Jurkat, Clone E6-1 (cell line): Measurements from ENCODE around the gene SNAI3. TPM values are rescaled to one million over a fixed set of nuclear protein-coding genes. Genes with fewer than 3 reads are reported as not detected.

Experiments used
- DNase-seq: peaks from one replicate; pipeline ENCODE4 v3.0.0-alpha.2; 2011; ENCODE audit warnings: low read depth, low spot score
- H3K4me3 ChIP-seq: 2 replicates; pipeline ENCODE4 v1.5.1; 2011; ENCODE audit warnings: mild to moderate bottlenecking, low read length, control low read depth, moderate library complexity
- polyA plus RNA-seq: library from polyadenylated mRNA; unstranded; fragments of >200 nt; gene quantifications from one replicate; pipeline ENCODE4 v1.2.1, GENCODE V29; 2012; ENCODE audit warnings: missing spikeins; ENCODE audit not compliant: insufficient read length, insufficient read depth

Gene SNAI3
- 1.2 TPM for polyA plus RNA-seq

- no peak for DNase-seq
- H3K4me3 ChIP-seq = peak within 1 kb of the TSS; percentile 52
Observed at GRCh38 chr16:88686439-88687253, at the start of gene SNAI3. Gene SNAI3 (minus strand): TSS chr16:88686507. CDS start chr16:88686406, 101 bp downstream.

GRCh38 chr16:88736088-88736487, 49.8 kb upstream of the SNAI3 start:
- H3K4me3 ChIP-seq = no peak overlapping the region
- DNase-seq = no peak

DNA sequence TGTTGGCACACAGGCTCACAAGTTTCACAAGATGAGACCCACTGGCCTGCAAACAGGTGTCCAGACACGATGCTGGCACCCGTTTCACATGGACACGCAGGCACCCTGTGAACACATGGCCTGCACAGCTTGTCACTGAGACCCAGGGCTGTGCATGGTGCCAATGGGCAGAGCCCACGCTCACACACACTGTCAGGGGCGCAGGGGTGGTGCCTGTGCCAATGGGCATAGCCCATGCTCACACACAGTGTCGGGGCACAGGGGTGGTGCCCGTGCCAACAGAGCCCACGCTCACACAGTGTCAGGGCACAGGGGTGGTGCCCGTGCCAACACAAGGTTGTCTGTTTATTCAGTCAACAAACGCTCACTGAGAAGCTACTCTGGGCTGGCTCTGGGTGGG, 49.3 kb upstream of the SNAI3 start:
- H3K4me3 ChIP-seq = no peak overlapping the region
- no peak for DNase-seq

GRCh38 chr16:88735121-88735520, 48.8 kb upstream of the SNAI3 start:
- no peak overlapping the region for H3K4me3 ChIP-seq
- DNase-seq = no peak

DNA sequence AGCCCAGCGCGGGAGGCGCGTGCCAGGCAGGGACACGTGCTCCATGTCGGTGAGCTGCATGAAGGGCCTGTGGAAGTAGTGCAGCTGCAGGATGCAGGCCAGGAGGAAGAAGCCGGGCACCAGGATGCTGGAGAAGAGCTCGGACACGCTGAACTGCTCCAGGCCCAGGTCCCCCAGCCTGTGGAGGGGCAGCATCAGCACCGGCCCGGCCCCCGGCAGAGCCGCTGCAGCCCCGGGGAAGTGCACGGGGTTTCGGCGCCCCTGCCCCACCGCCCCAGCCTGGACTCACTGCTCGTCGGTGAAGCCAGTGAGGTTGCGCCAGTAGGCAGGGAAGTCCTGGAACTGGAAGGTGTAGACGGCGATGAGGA, 48.0 kb upstream of the SNAI3 start:
- no peak overlapping the region for H3K4me3 ChIP-seq
- no peak for DNase-seq

DNA sequence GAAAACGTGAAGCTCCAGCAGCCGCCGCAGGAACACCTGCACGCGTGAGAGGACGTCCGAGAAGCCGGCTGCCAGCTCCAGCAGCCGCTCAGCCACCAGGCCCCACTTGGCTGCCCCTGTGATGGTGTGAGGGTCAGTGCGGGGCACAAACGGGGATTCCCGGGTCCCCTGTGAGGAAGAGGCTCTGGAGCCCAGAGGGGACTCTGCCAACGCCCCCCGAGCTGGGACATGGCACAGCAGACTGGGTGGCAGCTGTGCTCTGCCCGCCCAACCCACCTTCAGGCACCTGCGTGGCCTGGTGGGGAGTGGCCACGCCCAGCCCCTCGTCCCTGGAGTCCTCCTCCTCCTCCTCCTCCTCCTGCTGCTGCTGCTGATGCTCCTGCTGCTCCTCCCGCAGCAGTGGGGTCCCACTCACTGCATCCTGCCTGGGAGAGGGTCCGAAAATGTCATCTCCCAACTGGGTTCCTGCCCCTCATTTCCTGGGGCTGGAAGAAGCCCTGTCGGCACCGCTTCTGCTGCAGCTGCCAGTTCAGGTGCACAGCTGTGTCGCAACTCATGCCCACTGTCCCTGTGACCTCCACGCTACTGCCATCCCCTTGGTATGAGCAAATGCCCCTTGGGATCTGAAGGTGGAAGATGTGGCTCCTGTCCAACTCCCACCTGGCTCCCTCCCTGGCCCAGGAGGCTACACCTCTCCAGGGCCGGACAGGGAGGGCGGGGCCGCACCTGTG, 47.5 kb upstream of the SNAI3 start:
- H3K4me3 ChIP-seq = no peak overlapping the region

DNA sequence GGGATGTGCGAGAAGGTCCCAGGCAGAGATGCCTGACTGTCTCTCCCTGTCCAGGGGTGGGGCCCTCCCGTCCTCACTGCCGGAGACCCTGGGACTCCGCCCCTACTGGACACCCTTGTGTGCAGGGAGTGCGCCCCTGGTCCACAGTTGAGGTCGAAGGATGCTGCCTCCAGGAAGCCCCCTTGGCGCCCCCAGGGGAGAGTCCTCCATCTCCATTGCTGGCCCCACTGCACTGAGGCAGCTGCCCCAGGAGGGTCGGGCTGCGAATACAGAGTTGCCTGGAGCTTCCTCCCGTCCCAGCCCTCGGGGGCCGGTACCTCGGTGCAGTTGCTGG, 46.6 kb upstream of the SNAI3 start:
- no peak overlapping the region for H3K4me3 ChIP-seq
- no peak for DNase-seq

More for the DNA sequence above, 47.5 kb upstream of the SNAI3 start:
- no peak for DNase-seq

GRCh38 chr16:88732172-88732960, 46.1 kb upstream of the SNAI3 start:
- no peak overlapping the region for H3K4me3 ChIP-seq
- DNase-seq = no peak

DNA sequence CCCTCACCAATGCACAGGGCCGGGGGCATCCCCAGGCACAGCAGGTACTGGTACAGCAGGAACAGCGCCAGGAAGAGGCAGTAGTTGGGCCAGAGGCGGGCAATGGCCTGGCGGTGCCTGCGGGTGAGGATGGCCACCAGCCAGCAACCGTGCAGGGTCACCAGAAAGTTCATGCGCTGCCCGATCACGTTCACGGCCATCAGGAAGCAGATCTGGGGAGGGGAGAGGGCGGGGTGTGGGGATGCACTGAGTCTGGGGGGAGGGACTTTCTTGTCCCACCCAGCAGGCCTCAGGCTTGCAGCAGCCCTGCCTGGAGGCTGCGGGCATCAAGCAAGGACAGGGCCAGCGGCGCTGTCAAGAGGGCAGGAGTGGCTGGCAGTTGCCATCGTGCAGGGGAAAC, 45.4 kb upstream of the SNAI3 start:
- DNase-seq = no peak

GRCh38 chr16:88730632-88731607, 44.6 kb upstream of the SNAI3 start:
- no peak overlapping the region for H3K4me3 ChIP-seq
- no peak for DNase-seq

More for the DNA sequence above, 45.4 kb upstream of the SNAI3 start:
- H3K4me3 ChIP-seq = no peak overlapping the region

- no peak overlapping the region for H3K4me3 ChIP-seq
- no peak for DNase-seq
Observed at GRCh38 chr16:88727871-88728270, 41.6 kb upstream of the SNAI3 start.

DNA sequence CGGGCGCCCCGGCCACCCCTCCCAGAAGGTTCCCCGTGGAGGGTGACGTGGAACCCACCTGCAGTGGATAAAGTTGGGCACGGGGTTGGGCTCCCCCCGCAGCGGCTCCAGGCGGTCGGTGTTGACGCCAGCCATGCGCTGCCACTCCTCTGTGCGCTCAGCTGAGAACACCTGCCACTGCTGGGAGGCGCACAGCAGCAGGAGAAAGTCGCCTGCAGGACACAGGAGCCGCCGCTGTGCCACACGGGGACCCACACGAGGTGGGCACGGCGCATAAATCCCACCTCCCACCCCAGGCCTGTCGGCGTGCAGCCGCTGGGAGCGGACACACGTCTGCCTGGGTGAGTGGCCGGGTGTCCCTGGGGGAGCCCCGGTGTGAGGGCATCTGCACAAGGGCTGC, 40.7 kb upstream of the SNAI3 start:
- no peak for DNase-seq
- no peak overlapping the region for H3K4me3 ChIP-seq

GRCh38 chr16:88726408-88726749, 40.1 kb upstream of the SNAI3 start:
- H3K4me3 ChIP-seq = no peak overlapping the region
- DNase-seq = no peak

- no peak overlapping the region for H3K4me3 ChIP-seq
- DNase-seq = no peak
Observed at GRCh38 chr16:88725609-88726407, 39.5 kb upstream of the SNAI3 start.

- DNase-seq = no peak
- no peak overlapping the region for H3K4me3 ChIP-seq
Observed at GRCh38 chr16:88724855-88725555, 38.7 kb upstream of the SNAI3 start.

DNA sequence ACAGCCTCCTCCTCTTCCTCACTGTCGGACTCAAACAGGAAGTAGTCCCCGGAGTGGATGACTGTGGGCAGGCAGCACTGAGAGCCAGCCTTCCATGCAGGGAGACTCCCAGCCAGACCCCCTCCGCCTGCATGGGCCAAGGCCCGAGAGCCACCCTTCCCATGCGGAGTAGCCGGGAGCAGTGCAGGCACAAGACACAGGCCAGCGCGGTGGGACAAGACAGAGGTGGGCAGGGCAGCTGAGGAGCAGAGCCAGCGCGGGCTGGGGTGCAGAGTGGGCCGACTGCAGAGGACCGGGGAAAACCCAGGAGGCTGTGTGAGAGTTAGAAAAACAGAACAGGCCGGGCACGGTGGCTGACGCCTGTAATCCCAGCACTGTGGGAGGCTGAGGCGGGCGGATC, 37.6 kb upstream of the SNAI3 start:
- H3K4me3 ChIP-seq = no peak overlapping the region
- no peak for DNase-seq

- no peak for DNase-seq
- H3K4me3 ChIP-seq = no peak overlapping the region
Observed at GRCh38 chr16:88723507-88723887, 37.2 kb upstream of the SNAI3 start.
